HepG2 (cell line): ENCODE results near the gene FKBP5. TPM values are rescaled to one million over a fixed set of nuclear protein-coding genes. Genes with fewer than 3 reads are reported as not detected.

Experiments used
- ATAD3A ChIP-seq: sonication (generic); formaldehyde crosslinking; IDR thresholded peaks from 2 replicates; pipeline ENCODE4 v1.4.0; 2020; ENCODE audit warnings: missing genetic modification reagents
- BHLHE40 ChIP-seq: IDR thresholded peaks from 2 replicates; pipeline ENCODE4 v1.6.1; 2011; ENCODE audit warnings: low read length, improper control_type of control experiment
- CAMTA2 ChIP-seq: sonication (generic); formaldehyde crosslinking; IDR thresholded peaks from 2 replicates; pipeline ENCODE4 v1.4.0; 2020; ENCODE audit warnings: mild to moderate bottlenecking, missing genetic modification reagents, borderline replicate concordance
- DBP ChIP-seq: sonication (generic); formaldehyde crosslinking; IDR thresholded peaks from 2 replicates; pipeline ENCODE4 v1.4.0; 2020; ENCODE audit warnings: missing genetic modification reagents; ENCODE audit errors: not compliant biosample characterization
- FOXO4 ChIP-seq: sonication (generic); formaldehyde crosslinking; conservative IDR thresholded peaks from 2 replicates; pipeline ENCODE4 v1.8.1; 2023; ENCODE audit warnings: missing genetic modification reagents
- MED1 ChIP-seq: sonication (generic); formaldehyde crosslinking; IDR thresholded peaks from 2 replicates; pipeline ENCODE4 v1.4.0; 2020; ENCODE audit warnings: missing genetic modification reagents
- PRMT3 ChIP-seq: sonication (generic); formaldehyde crosslinking; IDR thresholded peaks from 2 replicates; pipeline ENCODE4 v1.8.1; 2022; ENCODE audit warnings: low read depth, mild to moderate bottlenecking, moderate library complexity, missing genetic modification reagents, borderline replicate concordance
- SNRNP70 ChIP-seq: fragments of 200-400 bp; formaldehyde crosslinking; IDR thresholded peaks from 2 replicates; pipeline ENCODE4 v1.6.1; 2017; ENCODE audit warnings: mild to moderate bottlenecking, low read depth, low read length, moderate library complexity
- TOE1 ChIP-seq: sonication (generic); formaldehyde crosslinking; IDR thresholded peaks from 2 replicates; pipeline ENCODE4 v1.4.0; 2020; ENCODE audit warnings: mild to moderate bottlenecking, missing genetic modification reagents
- ZFP90 ChIP-seq: sonication (generic); formaldehyde crosslinking; IDR thresholded peaks from 2 replicates; pipeline ENCODE4 v1.8.0; 2022; ENCODE audit warnings: missing genetic modification reagents, mild to moderate bottlenecking, inconsistent platforms, borderline replicate concordance
- ZNF318 ChIP-seq: sonication (generic); formaldehyde crosslinking; IDR thresholded peaks from 2 replicates; pipeline ENCODE4 v1.4.0; 2020; ENCODE audit warnings: mild to moderate bottlenecking, missing genetic modification reagents
- ZNF543 ChIP-seq: sonication (generic); formaldehyde crosslinking; IDR thresholded peaks from 2 replicates; pipeline ENCODE4 v1.4.0; 2020; ENCODE audit warnings: mild to moderate bottlenecking, missing genetic modification reagents
- ZNF883 ChIP-seq: sonication (generic); formaldehyde crosslinking; IDR thresholded peaks from 2 replicates; pipeline ENCODE4 v1.5.1; 2020; ENCODE audit warnings: mild to moderate bottlenecking, missing genetic modification reagents; ENCODE audit errors: not compliant biosample characterization
- polyA plus RNA-seq, 8 experiments: library from polyadenylated mRNA; depleted of rRNA in 3 of 8; stranded (reverse) in 7 of 8; unstranded in 1 of 8; fragments of >200 nt; fragmentation: Illumina TruSeq in 4 of 8; extraction: Trizol in 4 of 8; gene quantifications; 2 replicates each; pipeline versions ENCODE4 v1.2.1 to v1.2.3, GENCODE V29; 2011 to 2016; ENCODE audit warnings: low read depth in 4 of 8, missing spikeins in 1 of 8, mixed read lengths in 1 of 8; ENCODE audit not compliant: insufficient read depth in 1 of 8
- total RNA-seq, 5 experiments: library from RNA; depleted of rRNA; stranded (reverse); fragments of >200 nt; fragmentation: Illumina TruSeq; extraction: Trizol; gene quantifications; 2 replicates each; pipeline ENCODE4 v1.2.3, GENCODE V29; 2016; ENCODE audit warnings: low read depth in 1 of 5
- TF ChIP-seq, protein P1 (sequence below): sonication (generic); formaldehyde crosslinking; IDR thresholded peaks from 2 replicates; pipeline ENCODE4 v1.5.1; 2020; ENCODE audit warnings: missing genetic modification reagents, mild to moderate bottlenecking, borderline replicate concordance
- TF ChIP-seq, protein P2 (sequence below): sonication (generic); formaldehyde crosslinking; IDR thresholded peaks from 2 replicates; pipeline ENCODE4 v1.8.1; 2023; ENCODE audit warnings: mild to moderate bottlenecking, moderate library complexity, missing genetic modification reagents

The FKBP5 gene
- total and polyA plus RNA-seq, 2 of the 13 experiments (the other 11 are each of a cell fraction or from before 2014, with no cell fraction given) = 8.0 to 17.4 TPM

DNA sequence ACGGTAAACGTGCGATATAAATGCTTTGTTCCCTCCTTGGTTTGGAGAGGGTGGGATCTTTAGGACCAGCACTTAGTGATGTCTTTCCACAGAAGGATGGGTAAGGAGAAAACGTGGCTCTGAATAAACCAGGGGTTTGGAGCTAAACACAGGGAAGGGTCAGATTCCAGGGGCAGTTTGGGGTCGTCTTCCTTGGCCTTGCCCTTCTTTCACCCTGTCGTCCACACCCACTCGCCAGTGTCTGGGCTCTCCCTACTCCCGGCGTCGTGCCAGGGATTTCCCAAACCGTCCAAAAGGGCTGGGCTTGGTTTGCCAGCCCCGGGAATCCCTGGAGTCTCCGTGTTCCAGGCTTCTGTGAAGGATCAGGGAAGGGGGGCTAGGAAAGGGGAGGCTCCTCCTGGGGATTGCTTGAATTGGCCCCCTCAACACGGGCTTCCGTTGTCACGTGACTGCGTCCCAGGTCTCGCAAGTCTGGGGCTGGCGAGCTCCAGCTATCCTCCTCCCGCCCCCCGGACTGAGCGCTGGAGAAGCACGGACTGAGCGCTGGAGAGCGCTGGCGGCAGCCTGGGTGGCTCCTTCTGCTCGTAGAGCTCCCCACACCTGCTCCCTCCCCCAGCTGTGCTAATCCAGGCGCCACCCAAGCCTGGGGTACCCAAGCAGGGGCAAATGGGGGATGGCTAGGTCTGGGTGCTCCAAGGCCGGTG is 38.7 kb upstream of the FKBP5 start (continued):
- TF ChIP-seq DBP (CRISPR knock-in tag) (no peak), SNRNP70 (no peak), FOXO4 (CRISPR knock-in tag) (no peak), PRMT3 (CRISPR knock-in tag) (no peak), ZNF883 (CRISPR knock-in tag) (peak; percentile 71), ZNF318 (0 out of 2 replicates have a peak, but pooled peaks have one; percentile 59), CAMTA2 (CRISPR knock-in tag) (0 out of 2 replicates have a peak, but pooled peaks have one; percentile 85), ZNF543 (peak; percentile 48; the same call in 1 of the 2 replicates), ZFP90 (peak; percentile 58; the same call in 1 of the 2 replicates), BHLHE40 (peak; percentile 50), TOE1 (CRISPR knock-in tag) (no peak), MED1 (CRISPR knock-in tag) (no peak; the same call in 1 of the 2 replicates), ATAD3A (no peak)
- TF ChIP-seq, protein P1, sequence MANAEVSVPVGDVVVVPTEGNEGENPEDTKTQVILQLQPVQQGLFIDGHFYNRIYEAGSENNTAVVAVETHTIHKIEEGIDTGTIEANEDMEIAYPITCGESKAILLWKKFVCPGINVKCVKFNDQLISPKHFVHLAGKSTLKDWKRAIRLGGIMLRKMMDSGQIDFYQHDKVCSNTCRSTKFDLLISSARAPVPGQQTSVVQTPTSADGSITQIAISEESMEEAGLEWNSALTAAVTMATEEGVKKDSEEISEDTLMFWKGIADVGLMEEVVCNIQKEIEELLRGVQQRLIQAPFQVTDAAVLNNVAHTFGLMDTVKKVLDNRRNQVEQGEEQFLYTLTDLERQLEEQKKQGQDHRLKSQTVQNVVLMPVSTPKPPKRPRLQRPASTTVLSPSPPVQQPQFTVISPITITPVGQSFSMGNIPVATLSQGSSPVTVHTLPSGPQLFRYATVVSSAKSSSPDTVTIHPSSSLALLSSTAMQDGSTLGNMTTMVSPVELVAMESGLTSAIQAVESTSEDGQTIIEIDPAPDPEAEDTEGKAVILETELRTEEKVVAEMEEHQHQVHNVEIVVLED (CRISPR knock-in tag) = no peak
- TF ChIP-seq, protein P2, sequence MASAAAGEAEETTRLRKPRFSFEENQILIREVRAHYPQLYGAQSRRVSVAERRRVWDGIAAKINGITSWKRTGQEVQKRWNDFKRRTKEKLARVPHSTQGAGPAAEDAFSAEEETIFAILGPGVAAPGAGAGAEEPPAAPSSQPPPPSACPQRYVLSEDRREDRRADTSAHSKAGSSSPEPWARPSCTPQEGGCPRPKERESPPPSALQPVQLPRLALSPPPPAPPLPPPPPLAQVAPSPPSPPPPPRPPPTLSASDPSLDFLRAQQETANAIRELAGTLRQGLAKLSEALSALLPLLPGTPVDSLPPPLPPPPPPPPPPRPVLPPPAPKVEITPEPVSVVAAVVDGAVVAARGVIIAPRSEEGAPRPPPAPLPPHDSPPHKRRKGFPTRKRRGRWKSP = no peak
